NCI-H526 treated with DMSO at 0.1 percent for 48 hours (cell line): Measurements from ENCODE around the gene YWHAH.
"Not testable (repeated sequence)": the region's sequence is repeated elsewhere in the genome, so short reads cannot be mapped to it uniquely, and the experiment has no call there.

Experiments used
- DNase-seq: peaks from one replicate; lab custom pipeline; 2025; lab: John Stamatoyannopoulos, UW

Gene YWHAH

GRCh38 chr22:31981976-31982375, 37.6 kb downstream of the YWHAH start:
- not testable (repeated sequence) for DNase-seq

- DNase-seq: no peak
Measured at GRCh38 chr22:31983911-31984656, 39.7 kb downstream of the YWHAH start.

- no peak for DNase-seq
Measured at GRCh38 chr22:31987218-31987617, 42.9 kb downstream of the YWHAH start.

GRCh38 chr22:31991102-31991839, 46.9 kb downstream of the YWHAH start:
- no peak for DNase-seq

- DNase-seq: no peak
Measured at GRCh38 chr22:31995046-31995445, 50.7 kb downstream of the YWHAH start.

GRCh38 chr22:31995807-31996206, 51.5 kb downstream of the YWHAH start:
- DNase-seq: no peak

- DNase-seq: no peak
Measured at GRCh38 chr22:31998784-31999385, 54.5 kb downstream of the YWHAH start.

GRCh38 chr22:32000181-32000580, 55.8 kb downstream of the YWHAH start:
- no peak for DNase-seq

GRCh38 chr22:32005453-32005852, 61.1 kb downstream of the YWHAH start:
- no peak for DNase-seq
